ENCODE measurements around the gene RASD1.
"Not testable (repeated sequence)": the region's sequence is repeated elsewhere in the genome, so short reads cannot be mapped to it uniquely, and the experiment has no call there.

The RASD1 gene

DNA sequence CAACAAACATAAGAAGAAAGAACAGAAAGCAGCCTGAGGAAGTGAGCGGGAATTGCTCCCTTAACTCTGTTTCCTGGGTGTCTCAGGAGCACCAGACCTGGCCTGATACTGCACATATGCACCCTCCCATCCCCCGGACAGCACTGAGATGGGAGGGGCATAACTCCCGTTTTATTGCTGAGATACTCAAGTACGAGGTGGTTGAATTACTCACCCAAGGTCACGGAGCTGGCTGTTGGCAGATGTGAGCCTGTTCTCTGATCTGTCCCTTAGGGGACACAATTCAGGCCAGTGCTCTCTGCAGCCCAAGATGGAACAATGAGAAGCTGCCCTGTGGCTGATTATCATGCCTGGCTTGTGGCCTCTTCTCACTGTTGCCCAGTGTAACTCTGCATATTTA is 28.5 kb downstream of the RASD1 start:
- DNase-seq, result no peak

DNA sequence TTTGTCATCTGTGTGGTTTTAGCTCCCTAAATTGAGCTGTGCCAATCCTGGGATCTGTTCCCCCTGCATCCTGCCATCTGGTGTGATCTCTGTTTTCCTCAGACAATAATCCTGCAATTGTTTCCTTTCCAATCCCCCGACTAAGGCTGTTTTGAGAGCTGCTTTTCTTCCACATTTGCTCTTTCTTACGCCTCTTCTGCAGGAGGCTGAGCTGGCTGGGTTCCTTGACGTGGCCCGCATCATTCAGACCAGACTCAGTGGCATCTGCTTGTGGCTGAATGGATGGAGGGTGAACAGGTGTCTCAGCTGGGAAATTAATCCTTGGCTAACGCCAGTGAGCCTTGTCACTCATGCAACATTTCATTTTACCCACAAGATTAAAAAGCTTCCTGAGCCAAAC is 29.2 kb downstream of the RASD1 start:
- DNase-seq, result no peak

DNA sequence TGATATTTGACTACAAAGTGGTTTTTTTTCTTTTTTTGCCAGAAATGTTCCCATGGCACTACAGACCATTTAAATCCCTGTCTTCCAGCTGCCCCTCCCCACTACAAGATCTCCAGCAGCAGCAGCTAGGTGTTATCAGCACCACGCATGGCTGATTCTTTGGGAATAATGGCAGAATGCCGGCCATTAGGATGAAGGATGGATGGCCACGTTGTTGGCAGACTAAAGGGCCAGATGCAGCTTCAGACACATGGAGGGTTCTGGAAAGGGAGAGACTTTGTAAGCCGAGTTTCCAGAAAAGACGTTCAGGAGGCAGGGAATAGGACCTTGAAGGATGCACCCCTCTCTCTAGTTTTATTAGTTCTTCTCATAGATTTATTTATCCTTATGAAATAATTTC is 29.7 kb downstream of the RASD1 start:
- no peak for DNase-seq

DNA sequence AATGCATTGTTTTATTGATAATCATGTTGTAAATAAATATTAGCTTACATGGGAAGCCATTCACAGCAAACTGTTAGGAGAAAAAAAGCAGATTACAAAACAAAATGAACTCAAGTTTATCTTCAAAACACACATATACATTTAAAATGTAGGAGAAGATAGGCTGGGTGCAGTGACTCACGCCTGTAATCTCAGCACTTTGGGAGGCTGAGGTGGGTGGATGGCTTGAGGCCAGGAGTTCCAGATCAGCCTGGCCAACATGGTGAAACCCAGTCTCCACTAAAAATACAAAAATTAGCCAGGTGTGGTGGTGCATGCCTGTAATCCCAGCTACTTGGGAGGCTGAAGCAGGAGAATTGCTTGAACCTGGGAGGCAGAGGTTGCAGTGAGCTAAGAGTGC is 30.3 kb downstream of the RASD1 start:
- DNase-seq, result not testable (repeated sequence)

DNA sequence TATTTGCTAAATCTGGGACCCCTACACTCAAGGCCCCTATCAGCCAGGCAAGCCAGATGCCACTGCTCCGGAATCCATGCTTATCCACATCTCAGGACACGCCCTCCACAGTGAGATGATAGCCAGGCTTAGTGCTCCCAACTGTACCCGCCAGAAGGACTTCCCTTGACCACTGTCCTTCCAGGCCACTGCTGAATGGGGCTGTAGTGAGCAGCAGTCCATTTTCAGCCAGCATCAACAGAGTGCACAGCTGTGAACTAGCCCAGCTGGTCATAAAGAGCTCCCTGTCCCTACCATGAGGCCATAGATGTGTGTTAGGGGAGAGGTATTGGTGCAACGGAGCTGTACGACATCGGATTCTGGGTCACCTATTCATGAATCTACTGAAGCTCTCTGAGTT is 32.4 kb downstream of the RASD1 start:
- no peak for DNase-seq

DNA sequence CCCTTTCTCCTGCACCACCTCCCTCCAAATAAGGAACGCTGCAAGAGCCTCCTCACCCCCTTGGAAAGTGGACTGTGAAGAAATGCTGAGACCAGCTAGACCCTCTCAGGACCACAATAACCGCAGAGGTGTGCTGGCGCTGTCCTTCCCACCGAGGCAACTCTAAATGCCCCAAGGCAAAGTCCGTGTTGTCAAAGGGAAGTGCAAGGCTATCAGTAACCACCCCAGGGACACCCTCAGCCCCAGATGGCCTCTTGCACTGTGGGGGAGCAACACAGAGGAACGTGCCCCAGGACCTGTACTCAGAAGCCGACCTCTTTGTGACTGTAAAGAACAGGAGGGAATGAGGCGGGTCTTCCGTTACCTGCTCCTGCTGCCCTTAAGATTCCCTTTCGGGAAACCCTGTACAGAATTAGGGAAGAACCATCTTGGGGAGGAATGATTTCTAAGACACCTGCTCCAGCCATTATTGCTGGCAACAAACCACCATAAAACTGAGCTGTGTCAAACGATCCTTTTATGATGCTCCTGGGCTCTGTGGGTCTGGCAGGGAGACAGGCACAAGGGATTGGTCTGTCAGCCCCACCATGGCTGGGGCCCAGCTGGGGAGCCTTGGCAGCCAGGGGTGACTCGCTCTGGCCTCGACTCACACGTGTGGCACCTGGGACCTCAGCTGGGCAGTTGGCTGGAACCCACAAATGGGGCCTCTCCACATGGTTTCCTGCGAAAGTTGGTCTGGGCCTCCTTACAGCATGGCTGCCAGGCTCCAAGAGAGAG is 34.0 kb downstream of the RASD1 start:
- no peak for DNase-seq

DNA sequence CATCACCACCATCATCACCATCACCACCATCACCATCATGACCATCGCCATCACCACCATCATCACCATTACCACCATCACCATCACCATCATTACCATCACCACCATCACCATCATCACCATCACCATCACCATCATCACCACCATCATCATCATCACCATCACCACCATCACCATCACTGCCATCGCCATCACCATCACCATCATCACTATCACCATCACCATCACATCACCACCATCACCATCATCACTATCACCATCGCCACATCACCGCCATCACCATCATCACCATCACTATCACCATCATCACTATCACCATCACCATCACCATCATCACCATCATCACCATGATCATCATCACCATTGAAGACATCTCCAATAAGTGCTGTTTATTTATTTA is 36.2 kb downstream of the RASD1 start:
- no peak for DNase-seq

DNA sequence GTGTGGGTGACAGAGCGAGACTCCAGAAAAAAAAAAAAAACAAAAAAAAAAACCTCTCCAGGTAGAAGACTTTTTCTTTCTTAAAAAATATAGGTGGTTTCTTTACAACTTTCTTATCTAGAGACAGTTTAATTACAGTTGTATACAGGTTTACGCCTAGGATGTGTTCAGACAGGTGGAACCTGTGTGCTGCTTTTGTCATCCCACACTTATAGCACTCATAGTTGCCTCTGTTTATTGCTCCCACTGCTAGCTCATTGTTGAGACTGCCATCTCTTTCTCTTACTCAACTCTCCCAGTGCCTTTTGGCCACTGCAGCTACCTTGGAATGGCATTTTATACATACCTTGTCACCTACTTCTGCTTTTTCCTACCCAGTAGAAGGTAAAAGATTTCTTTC is 38.5 kb downstream of the RASD1 start:
- DNase-seq, result no peak

DNA sequence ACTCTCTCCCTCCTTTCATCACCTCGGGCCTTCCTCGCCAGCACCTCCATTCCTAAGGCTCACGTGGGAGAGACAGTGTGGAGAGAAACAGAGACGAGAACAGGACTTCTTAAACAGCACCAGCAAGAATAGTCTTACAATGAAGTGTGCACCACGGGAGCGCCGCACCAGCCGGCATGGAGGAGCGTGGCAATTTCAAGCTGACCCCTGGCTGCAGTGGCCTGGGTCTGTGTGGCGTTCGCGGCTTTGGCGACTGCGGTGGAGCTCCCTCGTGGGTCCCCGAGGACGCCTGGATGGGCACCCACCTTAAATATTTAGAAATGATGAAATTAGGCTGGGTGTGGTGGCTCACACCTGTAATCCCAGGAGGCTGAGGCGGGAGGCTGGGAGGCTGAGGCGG is 39.9 kb downstream of the RASD1 start:
- no peak for DNase-seq

DNA sequence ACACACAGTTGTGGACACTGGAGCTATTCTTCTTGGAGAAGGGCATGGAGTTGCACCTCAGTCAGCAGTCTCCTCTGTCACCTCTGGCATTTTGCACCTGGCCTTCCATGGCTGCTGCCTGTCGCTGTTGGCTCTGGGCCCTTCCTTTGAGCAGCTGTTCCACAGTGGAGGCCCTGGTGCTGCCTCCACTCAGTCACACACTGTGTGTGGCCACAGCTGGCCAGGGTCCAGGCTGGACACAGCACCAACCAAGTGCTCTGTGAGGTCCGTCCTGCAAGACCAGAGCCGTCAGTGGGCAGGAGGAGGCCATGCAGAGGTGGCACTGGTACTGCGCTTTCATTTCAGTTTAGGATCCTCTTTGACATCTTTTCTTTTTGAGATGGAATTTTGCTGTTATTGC is 41.0 kb downstream of the RASD1 start:
- DNase-seq, result no peak

DNA sequence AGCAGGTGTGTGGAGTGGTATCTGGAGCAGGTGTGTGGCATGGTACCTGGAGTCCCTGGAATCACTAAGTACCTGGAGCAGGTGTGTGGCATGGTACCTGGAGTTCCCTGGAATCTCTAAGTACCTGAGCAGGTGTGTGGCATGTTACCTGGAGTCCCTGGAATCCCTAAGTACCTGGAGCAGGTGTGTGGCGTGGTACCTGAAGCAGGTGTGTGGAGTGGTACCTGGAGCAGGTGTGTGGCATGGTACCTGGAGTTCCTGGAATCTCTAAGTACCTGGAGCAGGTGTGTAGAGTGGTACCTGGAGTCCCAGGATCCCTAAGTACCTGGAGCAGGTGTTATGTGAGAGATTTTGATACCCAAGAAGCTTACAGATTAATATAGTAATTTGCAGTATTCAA is 41.5 kb downstream of the RASD1 start:
- DNase-seq, result not testable (repeated sequence)

DNA sequence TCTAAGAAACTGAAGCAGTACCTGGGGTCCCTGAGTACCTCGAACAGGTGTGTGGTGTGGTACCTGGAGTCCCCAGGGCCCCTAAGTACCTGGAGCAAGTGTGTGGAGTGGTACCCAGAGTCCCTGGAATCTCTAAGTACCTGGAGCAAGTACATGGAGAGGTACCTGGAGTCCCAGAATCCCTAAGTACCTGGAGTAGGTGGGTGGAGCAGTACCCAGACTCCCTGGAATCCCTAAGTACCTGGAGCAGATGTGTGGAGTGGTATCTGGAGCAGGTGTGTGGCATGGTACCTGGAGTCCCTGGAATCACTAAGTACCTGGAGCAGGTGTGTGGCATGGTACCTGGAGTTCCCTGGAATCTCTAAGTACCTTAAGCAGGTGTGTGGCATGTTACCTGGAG is 41.9 kb downstream of the RASD1 start:
- no peak for DNase-seq

DNA sequence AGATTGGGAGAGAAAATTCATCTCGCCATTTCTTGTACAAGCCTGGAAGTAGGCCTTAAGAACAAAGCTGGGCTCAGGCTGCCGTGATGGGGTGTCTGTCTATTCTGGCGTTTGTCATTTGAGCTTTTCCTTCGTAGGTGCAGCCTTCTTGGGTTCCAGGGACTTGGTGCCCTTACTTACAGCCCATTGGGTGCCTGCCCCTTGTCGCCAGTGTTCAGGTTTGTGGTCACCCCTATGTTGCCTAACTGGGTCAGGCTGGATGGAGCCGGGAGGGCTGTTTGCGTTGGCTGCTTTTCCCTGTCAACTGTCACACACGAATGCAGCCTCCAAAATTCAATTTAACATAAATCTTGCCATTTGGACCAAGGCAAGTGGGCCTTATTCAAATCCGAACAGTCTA is 43.1 kb downstream of the RASD1 start:
- no peak for DNase-seq

DNA sequence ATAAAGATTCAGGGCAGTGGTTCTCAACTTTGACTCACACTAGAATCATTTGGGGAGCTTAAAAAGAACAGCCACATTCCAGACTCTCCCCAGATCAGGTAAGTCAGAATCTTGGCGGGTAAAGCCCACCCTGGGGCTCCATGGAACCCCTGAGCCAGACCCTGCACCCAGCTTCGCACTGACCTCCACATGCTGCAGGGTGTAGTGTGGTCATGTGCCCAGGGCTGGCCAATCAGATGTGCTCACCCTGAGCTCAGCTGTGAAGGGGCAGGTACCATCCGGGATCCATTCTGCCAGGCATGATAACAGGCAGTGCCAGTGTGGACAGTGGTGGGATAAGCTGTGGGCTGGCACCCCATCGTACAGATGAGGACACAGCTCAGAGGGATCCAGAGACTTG is 47.5 kb downstream of the RASD1 start:
- DNase-seq, result no peak

DNA sequence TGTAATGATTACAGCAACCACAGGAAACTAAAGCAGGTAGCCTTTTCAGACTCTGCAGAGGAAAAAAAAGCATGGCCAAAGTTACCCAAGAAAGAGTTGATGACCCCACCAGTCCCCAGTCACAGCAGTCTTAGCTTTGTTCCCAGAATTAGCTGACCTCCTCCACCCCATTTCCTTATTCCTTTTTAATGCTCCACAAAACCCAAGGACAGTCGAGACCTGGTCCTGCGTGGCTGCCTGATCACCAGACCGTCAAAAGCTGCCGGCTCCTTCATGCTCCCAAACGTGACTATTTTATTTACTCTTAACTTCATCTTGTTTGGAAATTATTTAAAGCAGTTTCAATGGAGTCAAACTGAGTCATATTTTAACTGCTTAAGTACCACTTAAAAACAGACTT is 48.1 kb downstream of the RASD1 start:
- DNase-seq, result no peak

DNA sequence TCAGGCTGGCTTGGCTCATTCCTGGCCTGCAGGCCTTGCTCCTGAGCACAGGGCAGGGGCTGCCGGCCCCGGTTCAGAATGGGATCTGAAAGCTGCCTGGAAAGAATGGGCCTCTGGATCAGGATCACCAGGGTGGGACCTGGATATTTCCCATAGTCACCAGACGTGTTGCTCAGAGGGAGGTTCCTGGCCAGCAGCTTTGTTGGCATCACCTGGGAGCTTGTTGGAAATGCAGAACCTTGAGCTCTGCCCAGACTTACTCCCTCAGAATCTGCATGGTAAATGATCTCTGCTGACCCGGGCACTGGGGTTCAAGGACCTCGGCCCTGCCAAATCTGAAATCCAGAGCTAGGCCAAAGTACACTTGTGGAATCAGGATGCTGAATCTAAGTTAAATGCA is 48.9 kb downstream of the RASD1 start:
- no peak for DNase-seq

DNA sequence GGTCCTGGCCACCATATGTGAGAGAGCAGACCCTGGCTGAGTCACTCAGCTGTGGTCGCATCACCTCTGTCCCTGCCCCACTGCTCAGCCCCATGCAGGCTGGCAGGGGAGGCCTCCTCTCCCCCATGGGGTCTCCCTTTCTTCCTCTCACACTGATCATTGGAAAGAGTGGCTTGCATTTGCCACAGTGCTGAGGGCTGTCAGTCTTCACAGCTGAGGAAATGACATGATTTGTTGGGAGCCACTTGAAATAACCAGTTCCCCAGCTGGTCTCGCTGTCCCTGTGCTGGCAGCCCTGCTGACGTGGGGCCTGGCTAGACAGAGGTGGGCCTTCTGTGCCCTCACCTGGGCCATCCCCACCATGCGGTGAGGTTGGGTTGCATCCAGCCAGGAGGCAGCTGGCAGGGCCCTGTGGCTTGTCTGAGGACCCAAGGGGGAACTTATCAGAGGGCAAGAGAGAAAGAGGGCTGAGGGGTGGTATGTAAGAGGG is 49.5 kb downstream of the RASD1 start:
- no peak for DNase-seq

DNA sequence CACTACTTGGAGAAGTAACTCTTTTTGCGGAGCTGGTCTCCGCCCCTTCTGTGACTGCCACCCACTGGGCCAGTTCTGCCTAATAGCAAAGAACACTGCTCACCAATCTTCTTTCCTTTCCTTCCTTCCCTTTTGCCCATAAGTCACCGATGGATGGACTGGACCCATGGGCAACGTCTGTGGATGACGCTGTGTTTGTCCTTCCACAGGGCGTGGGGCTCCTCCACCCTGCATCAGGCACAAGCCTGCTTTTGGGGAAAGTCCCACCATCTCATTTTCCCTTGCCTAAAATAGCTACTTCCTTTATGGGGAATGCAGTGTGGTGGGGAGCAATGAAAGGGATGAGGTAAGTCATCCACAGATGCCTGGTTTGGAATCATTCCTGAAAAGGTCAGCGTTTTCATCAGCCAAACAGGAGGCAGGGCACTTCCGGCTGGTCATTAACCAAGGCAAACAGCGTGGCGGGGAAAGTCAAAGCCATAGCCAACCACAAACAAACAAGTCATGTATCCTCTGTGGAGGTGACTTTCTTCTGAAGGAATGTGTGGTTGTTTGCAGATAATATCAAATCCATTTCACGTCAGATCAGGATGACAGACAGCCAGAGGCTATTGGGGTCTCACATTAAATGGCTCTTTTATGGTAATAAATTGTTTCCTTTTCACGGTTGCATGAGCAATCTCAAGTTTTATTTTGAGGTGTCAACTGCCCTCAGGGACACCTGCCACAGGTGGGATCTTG is 50.1 kb downstream of the RASD1 start:
- DNase-seq, result no peak

DNA sequence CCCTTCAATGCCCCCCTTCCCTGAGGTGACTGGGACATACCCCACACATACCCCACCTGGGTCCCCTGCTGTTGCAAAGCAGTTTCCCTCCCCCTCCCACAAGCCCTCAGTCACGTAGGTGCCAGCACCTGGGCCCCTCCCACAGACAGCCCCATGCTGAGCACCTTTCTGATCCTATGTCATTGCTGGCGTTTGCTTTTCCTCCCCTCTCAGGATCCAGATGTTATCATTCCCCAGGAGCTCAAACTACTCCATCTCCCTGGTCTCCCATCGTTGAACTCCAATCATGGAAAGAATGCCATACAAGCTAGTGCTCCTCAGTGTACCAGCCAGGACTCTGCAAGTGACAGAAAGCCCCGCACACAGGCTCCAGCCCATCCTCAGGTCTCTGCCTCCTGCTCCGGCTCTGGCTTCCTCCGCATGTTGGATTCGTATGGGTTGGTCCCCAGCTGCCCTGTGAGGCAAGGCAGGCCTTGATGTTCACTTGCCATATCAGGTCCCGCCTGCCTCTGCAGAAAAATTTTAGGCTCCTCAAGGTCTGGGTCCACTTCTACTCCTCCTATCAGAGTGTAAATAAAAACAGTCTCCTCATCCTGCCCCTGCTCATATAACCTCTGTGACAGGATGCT is 50.8 kb downstream of the RASD1 start:
- no peak for DNase-seq
